GM23338 (cell line): ENCODE data around the gene JAM2.

Source experiments
- CREB1 ChIP-seq: fragments of 250-450 bp; sonication (Bioruptor Pico); IDR thresholded peaks from 2 replicates; pipeline ENCODE4 v1.5.0; 2020; ENCODE audit warnings: low read depth, mild to moderate bottlenecking, moderate library complexity
- EZH2phosphoT487 ChIP-seq: fragments of 200-600 bp; sonication (generic); IDR thresholded peaks from one replicate; pipeline ENCODE4 v1.8.1; 2018; ENCODE audit warnings: antibody characterized with exemption; ENCODE audit not compliant: unreplicated experiment
- NANOG ChIP-seq: IDR thresholded peaks from 2 replicates; pipeline ENCODE4 v1.6.1; 2016; ENCODE audit warnings: antibody characterized with exemption, borderline replicate concordance
- POLR2AphosphoS5 ChIP-seq: IDR thresholded peaks from 2 replicates; pipeline ENCODE4 v1.6.1; 2016; ENCODE audit warnings: antibody characterized with exemption, low read depth
- ZNF331 ChIP-seq: fragments of 250-450 bp; sonication (Bioruptor Pico); IDR thresholded peaks from 2 replicates; pipeline ENCODE4 v1.5.0; 2020; ENCODE audit warnings: low read depth, mild to moderate bottlenecking, moderate library complexity
- TF ChIP-seq, protein P1 (sequence below), 2 experiments: fragments of 200-600 bp in 1 of 2; sonication (generic) in 1 of 2; conservative IDR thresholded peaks; 2 replicates each; pipeline versions ENCODE4 v1.5.1 to v1.6.1; 2016 to 2017; ENCODE audit warnings: antibody characterized with exemption in 2 of 2, low read depth in 2 of 2, mild to moderate bottlenecking in 2 of 2, moderate library complexity in 1 of 2
- TF ChIP-seq, protein P2 (sequence below): IDR thresholded peaks from one replicate; pipeline ENCODE4 v1.6.1; 2018; ENCODE audit warnings: antibody characterized with exemption; ENCODE audit not compliant: unreplicated experiment
- TF ChIP-seq, protein P3 (sequence below): IDR thresholded peaks from 2 replicates; pipeline ENCODE4 v1.6.1; 2016; ENCODE audit warnings: antibody characterized with exemption

DNA sequence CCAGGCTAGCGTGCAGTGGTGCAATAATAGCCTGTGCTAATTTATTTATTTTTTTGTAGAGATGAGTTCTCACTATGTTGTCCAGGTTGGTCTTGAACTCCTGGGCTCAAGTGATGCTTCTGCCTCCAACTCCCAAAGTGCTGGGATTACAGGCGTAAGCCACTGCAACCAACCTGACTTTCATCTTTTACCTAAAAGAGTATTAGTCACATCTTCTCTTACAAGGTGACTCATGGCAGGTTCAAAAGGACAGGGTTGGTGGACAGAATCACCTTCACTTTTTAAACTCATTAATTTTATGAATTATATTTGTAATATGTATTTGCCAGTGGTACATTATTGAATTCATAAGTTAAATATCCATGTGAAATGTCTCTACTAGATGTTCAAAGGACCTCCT, 18.1 kb downstream of the JAM2 start:
- TF ChIP-seq, protein P1, sequence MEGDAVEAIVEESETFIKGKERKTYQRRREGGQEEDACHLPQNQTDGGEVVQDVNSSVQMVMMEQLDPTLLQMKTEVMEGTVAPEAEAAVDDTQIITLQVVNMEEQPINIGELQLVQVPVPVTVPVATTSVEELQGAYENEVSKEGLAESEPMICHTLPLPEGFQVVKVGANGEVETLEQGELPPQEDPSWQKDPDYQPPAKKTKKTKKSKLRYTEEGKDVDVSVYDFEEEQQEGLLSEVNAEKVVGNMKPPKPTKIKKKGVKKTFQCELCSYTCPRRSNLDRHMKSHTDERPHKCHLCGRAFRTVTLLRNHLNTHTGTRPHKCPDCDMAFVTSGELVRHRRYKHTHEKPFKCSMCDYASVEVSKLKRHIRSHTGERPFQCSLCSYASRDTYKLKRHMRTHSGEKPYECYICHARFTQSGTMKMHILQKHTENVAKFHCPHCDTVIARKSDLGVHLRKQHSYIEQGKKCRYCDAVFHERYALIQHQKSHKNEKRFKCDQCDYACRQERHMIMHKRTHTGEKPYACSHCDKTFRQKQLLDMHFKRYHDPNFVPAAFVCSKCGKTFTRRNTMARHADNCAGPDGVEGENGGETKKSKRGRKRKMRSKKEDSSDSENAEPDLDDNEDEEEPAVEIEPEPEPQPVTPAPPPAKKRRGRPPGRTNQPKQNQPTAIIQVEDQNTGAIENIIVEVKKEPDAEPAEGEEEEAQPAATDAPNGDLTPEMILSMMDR (conservative IDR thresholded peaks at IDR 0.05; ENCODE audit: low read depth in 2 of 2): no peak
- no peak for TF ChIP-seq POLR2AphosphoS5
- TF ChIP-seq, protein P2, sequence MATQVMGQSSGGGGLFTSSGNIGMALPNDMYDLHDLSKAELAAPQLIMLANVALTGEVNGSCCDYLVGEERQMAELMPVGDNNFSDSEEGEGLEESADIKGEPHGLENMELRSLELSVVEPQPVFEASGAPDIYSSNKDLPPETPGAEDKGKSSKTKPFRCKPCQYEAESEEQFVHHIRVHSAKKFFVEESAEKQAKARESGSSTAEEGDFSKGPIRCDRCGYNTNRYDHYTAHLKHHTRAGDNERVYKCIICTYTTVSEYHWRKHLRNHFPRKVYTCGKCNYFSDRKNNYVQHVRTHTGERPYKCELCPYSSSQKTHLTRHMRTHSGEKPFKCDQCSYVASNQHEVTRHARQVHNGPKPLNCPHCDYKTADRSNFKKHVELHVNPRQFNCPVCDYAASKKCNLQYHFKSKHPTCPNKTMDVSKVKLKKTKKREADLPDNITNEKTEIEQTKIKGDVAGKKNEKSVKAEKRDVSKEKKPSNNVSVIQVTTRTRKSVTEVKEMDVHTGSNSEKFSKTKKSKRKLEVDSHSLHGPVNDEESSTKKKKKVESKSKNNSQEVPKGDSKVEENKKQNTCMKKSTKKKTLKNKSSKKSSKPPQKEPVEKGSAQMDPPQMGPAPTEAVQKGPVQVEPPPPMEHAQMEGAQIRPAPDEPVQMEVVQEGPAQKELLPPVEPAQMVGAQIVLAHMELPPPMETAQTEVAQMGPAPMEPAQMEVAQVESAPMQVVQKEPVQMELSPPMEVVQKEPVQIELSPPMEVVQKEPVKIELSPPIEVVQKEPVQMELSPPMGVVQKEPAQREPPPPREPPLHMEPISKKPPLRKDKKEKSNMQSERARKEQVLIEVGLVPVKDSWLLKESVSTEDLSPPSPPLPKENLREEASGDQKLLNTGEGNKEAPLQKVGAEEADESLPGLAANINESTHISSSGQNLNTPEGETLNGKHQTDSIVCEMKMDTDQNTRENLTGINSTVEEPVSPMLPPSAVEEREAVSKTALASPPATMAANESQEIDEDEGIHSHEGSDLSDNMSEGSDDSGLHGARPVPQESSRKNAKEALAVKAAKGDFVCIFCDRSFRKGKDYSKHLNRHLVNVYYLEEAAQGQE: no peak
- TF ChIP-seq, protein P3, sequence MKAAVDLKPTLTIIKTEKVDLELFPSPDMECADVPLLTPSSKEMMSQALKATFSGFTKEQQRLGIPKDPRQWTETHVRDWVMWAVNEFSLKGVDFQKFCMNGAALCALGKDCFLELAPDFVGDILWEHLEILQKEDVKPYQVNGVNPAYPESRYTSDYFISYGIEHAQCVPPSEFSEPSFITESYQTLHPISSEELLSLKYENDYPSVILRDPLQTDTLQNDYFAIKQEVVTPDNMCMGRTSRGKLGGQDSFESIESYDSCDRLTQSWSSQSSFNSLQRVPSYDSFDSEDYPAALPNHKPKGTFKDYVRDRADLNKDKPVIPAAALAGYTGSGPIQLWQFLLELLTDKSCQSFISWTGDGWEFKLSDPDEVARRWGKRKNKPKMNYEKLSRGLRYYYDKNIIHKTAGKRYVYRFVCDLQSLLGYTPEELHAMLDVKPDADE: no peak
- no peak for TF ChIP-seq CREB1 (CRISPR knock-in tag)
- TF ChIP-seq EZH2phosphoT487: no peak
- no peak for TF ChIP-seq ZNF331 (CRISPR knock-in tag)
- TF ChIP-seq NANOG: no peak
